Cardiac muscle cell (in vitro differentiated cells and primary cell): Measurements from ENCODE around the gene POP4. TPM values are rescaled to one million over a fixed set of nuclear protein-coding genes. Genes with fewer than 3 reads are reported as not detected.

Source experiments
- DNase-seq, 2 donors: peaks; one replicate each; pipeline versions ENCODE4 v3.0.0 to v3.0.0-alpha.2; 2010 to 2017; ENCODE audit warnings: low read depth in 1 of 2, low spot score in 1 of 2
- H3K27ac ChIP-seq: fragments of 200-600 bp; sonication (generic); 2 replicates; pipeline ENCODE4 v1.5.1; 2016
- H3K27me3 ChIP-seq: fragments of 200-600 bp; sonication (generic); 2 replicates; pipeline ENCODE4 v1.6.0; 2016; ENCODE audit warnings: control low read depth
- H3K36me3 ChIP-seq: fragments of 200-600 bp; sonication (generic); 2 replicates; pipeline ENCODE4 v1.5.1; 2016; ENCODE audit warnings: control low read depth
- H3K4me1 ChIP-seq: fragments of 200-600 bp; sonication (generic); 2 replicates; pipeline ENCODE4 v1.8.1; 2017; ENCODE audit warnings: low read depth, mild to moderate bottlenecking, mixed run types
- H3K4me3 ChIP-seq: fragments of 200-600 bp; sonication (generic); 2 replicates; pipeline ENCODE4 v1.5.1; 2016; ENCODE audit warnings: mild to moderate bottlenecking
- H3K9me3 ChIP-seq: fragments of 200-600 bp; sonication (generic); 2 replicates; pipeline ENCODE4 v1.5.1; 2017; ENCODE audit warnings: low read depth, mild to moderate bottlenecking, control low read depth
- polyA plus RNA-seq: library from polyadenylated mRNA; unstranded; fragments of >200 nt; fragmentation: Nextera tagmentation; extraction: Ambion mirVana; gene quantifications from 2 replicates; pipeline ENCODE4 v1.2.1, GENCODE V29; 2016
- total RNA-seq: library from RNA; depleted of rRNA; stranded (reverse); fragments of >200 nt; gene quantifications from 2 replicates; pipeline ENCODE4 v1.2.3, GENCODE V29; 2016
- TF ChIP-seq, protein P1 (sequence below): IDR thresholded peaks from 2 replicates; pipeline ENCODE4 v1.5.1; 2012; ENCODE audit warnings: low read depth, mild to moderate bottlenecking, low read length

POP4 gene
- total and polyA plus RNA-seq, 2 experiments from 2014 or later: 32.0 to 86.7 TPM

DNA sequence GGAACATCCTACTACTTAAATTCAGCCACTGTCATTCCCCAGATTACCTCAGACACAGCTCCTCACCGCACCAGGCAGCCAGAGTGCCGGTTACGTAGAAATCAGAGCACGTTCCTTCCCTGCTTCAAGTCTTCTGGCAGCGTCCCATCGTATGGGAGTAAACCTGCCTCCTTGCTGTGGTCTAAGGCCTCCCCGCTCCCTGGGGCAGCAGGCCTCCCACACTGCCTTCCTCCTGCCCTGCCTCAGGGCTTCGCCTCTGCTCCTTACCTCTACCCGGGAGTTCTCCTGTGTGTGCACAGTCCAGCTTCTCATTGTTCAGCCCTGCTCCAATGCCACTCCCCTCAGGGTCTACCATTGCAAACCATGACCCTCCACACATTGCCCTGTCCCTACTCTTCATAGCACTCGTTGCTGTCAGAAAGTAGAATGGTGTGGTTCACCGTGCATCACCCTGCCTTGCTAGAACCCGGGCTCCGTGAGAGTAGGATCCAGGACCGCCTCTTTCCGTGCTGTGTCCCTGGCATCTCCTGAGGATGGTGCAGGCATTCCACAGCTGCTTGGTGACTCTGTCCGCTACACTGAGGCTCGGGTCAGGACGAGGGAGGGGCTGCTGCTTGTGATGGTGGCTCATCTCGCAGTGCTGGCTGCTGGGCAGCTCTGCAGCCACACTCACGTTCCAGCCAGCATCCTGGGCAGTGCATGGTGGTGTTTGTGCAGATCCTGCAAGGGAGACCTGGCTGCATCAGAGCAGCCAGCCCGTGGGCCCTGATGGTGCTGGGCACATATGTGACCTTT is 6.9 kb downstream of the POP4 start:
- TF ChIP-seq, protein P1, sequence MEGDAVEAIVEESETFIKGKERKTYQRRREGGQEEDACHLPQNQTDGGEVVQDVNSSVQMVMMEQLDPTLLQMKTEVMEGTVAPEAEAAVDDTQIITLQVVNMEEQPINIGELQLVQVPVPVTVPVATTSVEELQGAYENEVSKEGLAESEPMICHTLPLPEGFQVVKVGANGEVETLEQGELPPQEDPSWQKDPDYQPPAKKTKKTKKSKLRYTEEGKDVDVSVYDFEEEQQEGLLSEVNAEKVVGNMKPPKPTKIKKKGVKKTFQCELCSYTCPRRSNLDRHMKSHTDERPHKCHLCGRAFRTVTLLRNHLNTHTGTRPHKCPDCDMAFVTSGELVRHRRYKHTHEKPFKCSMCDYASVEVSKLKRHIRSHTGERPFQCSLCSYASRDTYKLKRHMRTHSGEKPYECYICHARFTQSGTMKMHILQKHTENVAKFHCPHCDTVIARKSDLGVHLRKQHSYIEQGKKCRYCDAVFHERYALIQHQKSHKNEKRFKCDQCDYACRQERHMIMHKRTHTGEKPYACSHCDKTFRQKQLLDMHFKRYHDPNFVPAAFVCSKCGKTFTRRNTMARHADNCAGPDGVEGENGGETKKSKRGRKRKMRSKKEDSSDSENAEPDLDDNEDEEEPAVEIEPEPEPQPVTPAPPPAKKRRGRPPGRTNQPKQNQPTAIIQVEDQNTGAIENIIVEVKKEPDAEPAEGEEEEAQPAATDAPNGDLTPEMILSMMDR: no peak
- Histone ChIP-seq H3K4me3 (no peak overlapping the region), H3K36me3 (peaks cover 19% of the 10 kb centered on the region), H3K9me3 (no peaks in the 10 kb centered on the region), H3K27ac (no peak overlapping the region), H3K4me1 (no peaks in the 10 kb centered on the region), H3K27me3 (no peaks in the 10 kb centered on the region)
- no peak for DNase-seq

DNA sequence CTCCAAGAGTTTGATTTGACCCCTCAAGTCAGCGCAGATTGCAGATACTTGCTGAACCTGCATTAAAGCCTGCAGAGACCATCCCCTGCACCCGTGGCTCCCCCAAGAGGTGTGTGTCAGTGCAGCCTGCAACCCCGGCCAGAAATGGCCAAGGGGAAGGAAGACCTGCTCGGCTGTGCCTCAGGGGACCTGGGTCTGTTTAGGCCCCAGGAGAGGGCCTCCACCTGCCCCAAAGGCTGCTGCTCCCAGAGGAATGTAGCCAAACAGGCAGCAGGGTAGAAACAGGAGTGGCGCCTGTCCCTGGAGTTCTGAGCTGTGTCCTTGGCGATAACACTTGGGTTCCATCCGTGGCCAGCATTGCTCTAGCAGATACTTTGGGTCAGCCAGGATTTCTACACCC is 8.0 kb downstream of the POP4 start:
- Histone ChIP-seq H3K27me3 (no peaks in the 10 kb centered on the region), H3K27ac (no peak overlapping the region), H3K4me3 (no peak overlapping the region), H3K36me3 (peaks cover 19% of the 10 kb centered on the region), H3K9me3 (no peaks in the 10 kb centered on the region), H3K4me1 (no peaks in the 10 kb centered on the region)
- no peak for DNase-seq
- TF ChIP-seq, protein P1: no peak

DNA sequence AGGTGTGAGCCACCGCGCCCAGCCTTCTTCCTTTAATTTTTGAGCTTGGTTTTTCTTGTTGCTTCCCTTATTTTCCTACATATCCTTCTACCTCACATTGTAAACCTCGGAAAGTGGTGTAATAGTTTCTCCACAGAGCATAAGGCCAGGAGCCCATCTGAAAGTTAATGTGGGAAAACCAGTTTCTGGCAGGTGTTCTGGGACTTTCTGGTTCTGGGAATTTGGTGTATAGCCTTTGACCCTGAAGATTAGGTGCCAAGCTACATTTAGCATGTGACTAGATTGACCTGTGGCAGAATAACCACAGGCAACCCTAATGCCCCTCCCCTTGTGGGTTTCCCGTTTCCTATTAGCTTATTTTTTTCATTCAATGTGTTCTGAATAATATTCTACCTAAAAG is 8.7 kb downstream of the POP4 start:
- no peak for DNase-seq
- H3K27me3 ChIP-seq: no peaks in the 10 kb centered on the region
- no peaks in the 10 kb centered on the region for H3K4me1 ChIP-seq
- H3K27ac ChIP-seq: no peak overlapping the region
- no peak overlapping the region for H3K4me3 ChIP-seq
- H3K9me3 ChIP-seq: no peaks in the 10 kb centered on the region
- TF ChIP-seq, protein P1: no peak
- peaks cover 19% of the 10 kb centered on the region for H3K36me3 ChIP-seq

DNA sequence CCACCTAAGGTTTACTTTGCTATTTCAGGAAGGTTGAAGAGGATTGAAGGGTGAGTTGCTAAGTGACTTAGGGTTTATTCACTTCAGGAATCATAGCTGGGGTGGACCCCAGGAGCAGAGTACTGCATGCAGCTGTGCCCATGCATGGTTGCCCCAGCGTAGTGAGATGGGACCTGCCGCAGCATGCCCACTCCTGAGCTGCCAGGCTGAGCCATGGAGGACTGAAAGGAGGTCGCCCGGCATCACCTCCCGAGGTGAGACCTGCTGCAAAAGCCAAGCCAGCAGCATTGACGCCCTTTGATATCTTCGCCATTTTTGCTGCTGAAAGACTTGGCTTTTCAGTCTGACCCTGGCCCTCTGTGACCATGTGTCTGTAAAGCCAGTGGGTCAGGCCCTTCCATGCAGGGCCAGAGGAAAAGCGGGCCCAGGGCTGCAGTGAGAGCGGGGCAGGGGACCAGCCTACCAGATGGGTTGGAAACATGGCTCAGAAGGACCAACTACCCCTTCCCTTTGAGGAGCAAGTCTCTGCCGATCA is 9.9 kb downstream of the POP4 start:
- Histone ChIP-seq H3K9me3 (no peaks in the 10 kb centered on the region), H3K36me3 (peaks cover 19% of the 10 kb centered on the region), H3K27me3 (no peaks in the 10 kb centered on the region), H3K4me3 (no peak overlapping the region), H3K4me1 (no peaks in the 10 kb centered on the region), H3K27ac (no peak overlapping the region)
- no peak for DNase-seq
- TF ChIP-seq, protein P1: no peak

DNA sequence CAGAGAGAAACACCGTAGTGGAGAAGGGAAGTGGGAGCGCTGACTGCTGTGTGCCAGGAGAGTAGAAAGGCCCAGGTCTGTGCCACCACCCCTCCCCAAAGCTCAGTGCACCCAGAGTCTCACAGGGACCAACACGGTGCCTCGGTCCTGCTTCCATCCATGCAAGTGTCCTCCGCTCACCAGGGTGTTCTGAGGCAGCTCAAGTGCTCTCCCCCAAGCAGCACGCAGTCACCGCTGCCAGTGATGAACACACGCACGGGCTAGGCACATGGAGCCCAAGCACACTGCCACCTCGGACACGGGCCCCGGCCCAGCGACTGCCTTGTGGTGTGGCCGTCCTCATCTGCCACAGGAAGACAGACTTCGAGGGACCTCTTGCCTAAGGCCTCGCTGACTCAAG is 10.5 kb downstream of the POP4 start:
- H3K27ac ChIP-seq: no peak overlapping the region
- no peaks in the 10 kb centered on the region for H3K27me3 ChIP-seq
- TF ChIP-seq, protein P1: no peak
- H3K9me3 ChIP-seq: no peaks in the 10 kb centered on the region
- H3K4me3 ChIP-seq: no peak overlapping the region
- H3K36me3 ChIP-seq: peaks cover 17% of the 10 kb centered on the region
- DNase-seq: no peak
- H3K4me1 ChIP-seq: no peaks in the 10 kb centered on the region
